ENCODE measurements around the gene CAST.

GRCh38 chr5:96636594-96636993 is 25.6 kb upstream of the CAST start:
- TF ChIP-seq, protein P1, sequence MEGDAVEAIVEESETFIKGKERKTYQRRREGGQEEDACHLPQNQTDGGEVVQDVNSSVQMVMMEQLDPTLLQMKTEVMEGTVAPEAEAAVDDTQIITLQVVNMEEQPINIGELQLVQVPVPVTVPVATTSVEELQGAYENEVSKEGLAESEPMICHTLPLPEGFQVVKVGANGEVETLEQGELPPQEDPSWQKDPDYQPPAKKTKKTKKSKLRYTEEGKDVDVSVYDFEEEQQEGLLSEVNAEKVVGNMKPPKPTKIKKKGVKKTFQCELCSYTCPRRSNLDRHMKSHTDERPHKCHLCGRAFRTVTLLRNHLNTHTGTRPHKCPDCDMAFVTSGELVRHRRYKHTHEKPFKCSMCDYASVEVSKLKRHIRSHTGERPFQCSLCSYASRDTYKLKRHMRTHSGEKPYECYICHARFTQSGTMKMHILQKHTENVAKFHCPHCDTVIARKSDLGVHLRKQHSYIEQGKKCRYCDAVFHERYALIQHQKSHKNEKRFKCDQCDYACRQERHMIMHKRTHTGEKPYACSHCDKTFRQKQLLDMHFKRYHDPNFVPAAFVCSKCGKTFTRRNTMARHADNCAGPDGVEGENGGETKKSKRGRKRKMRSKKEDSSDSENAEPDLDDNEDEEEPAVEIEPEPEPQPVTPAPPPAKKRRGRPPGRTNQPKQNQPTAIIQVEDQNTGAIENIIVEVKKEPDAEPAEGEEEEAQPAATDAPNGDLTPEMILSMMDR (IDR thresholded peaks at IDR 0.05 in 4 of 5, conservative IDR thresholded peaks at IDR 0.05 in 1 of 5) = no peak
- no peak for TF ChIP-seq POLR2A (IDR thresholded peaks at IDR 0.05)

Measured in gastrocnemius medialis (tissue), 4 donors.